ENCODE data around the gene ZNRF4. TPM values are rescaled to one million over a fixed set of nuclear protein-coding genes. Genes with fewer than 3 reads are reported as not detected.

Gene ZNRF4
- total and polyA plus RNA-seq, 2 experiments from 2014 or later = not detected

DNA sequence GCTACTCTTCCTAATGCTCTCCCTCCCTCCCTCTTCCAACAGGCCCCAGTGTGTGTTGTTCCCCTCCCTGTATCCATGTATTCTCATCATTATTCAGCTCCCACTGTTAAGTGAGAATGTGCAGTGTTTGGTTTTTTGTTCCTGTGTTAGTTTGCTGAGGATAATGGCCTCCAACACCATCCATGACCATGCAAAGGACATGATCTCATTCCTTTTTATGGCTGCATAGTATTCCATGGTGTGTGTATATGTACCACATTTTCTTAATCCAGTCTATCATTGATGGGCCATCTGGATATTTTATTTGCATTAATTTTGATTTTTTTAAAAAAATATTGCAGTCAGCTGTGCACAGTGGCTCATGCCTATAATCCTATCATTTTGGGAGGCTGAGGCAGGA lies 15.8 kb upstream of the ZNRF4 start:
- Histone ChIP-seq H3K79me2 (replicated peaks; ENCODE audit: insufficient read depth) (no peaks in the 10 kb centered on the region), H3K4me1 (ENCODE audit: insufficient read depth) (peaks cover 4% of the 10 kb centered on the region; the same call in 1 of the 2 replicates), H3K27ac (ENCODE audit: low read depth) (no peak overlapping the region), H2AFZ (no peak overlapping the region), H3K4me2 (no peak overlapping the region), H3K4me3 (no peak overlapping the region), H3K36me3 (ENCODE audit: insufficient read depth) (no peaks in the 10 kb centered on the region), H3K9me2 (ENCODE audit: insufficient read depth) (no peaks in the 10 kb centered on the region), H3F3A (replicated peaks; ENCODE audit: low read depth) (no peaks in the 10 kb centered on the region), H4K20me1 (replicated peaks; ENCODE audit: insufficient read depth) (no peaks in the 10 kb centered on the region), H3K27me3 (ENCODE audit: insufficient read depth) (peaks cover 23% of the 10 kb centered on the region; the same call in 1 of the 2 replicates)
- Mint-ChIP-seq H3K27ac (no peak overlapping the region), H3K9me3 (no peaks in the 10 kb centered on the region), H3K4me1 (peaks cover 12% of the 10 kb centered on the region), H3K4me3 (no peak overlapping the region), H3K36me3 (ENCODE audit: low read depth) (no peaks in the 10 kb centered on the region; the same call in 2 of the 3 replicates), H3K27me3 (ENCODE audit: insufficient read depth, low read depth, poor library complexity) (peaks cover 18% of the 10 kb centered on the region)
- TF ChIP-seq, protein P1, sequence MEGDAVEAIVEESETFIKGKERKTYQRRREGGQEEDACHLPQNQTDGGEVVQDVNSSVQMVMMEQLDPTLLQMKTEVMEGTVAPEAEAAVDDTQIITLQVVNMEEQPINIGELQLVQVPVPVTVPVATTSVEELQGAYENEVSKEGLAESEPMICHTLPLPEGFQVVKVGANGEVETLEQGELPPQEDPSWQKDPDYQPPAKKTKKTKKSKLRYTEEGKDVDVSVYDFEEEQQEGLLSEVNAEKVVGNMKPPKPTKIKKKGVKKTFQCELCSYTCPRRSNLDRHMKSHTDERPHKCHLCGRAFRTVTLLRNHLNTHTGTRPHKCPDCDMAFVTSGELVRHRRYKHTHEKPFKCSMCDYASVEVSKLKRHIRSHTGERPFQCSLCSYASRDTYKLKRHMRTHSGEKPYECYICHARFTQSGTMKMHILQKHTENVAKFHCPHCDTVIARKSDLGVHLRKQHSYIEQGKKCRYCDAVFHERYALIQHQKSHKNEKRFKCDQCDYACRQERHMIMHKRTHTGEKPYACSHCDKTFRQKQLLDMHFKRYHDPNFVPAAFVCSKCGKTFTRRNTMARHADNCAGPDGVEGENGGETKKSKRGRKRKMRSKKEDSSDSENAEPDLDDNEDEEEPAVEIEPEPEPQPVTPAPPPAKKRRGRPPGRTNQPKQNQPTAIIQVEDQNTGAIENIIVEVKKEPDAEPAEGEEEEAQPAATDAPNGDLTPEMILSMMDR (conservative IDR thresholded peaks at IDR 0.05; ENCODE audit: low read depth in 2 of 2) = no peak
- TF ChIP-seq ZNF331 (CRISPR knock-in tag; IDR thresholded peaks at IDR 0.05; ENCODE audit: low read depth) (no peak), ZNF462 (CRISPR knock-in tag; IDR thresholded peaks at IDR 0.05) (no peak), EZH2phosphoT487 (IDR thresholded peaks at IDR 0.05; ENCODE audit: unreplicated experiment) (no peak), EZH2 (IDR thresholded peaks at IDR 0.05; ENCODE audit: low read depth, unreplicated experiment) (no peak), STAT1 (IDR thresholded peaks at IDR 0.05; ENCODE audit: unreplicated experiment) (no peak), JUNB (IDR thresholded peaks at IDR 0.05; ENCODE audit: unreplicated experiment) (no peak), CREB1 (CRISPR knock-in tag; IDR thresholded peaks at IDR 0.05; ENCODE audit: low read depth) (no peak), NANOG (IDR thresholded peaks at IDR 0.05; ENCODE audit: borderline replicate concordance) (no peak), ZNF114 (CRISPR knock-in tag; IDR thresholded peaks at IDR 0.05) (no peak), POLR2AphosphoS5 (IDR thresholded peaks at IDR 0.05; ENCODE audit: low read depth) (no peak)
- TF ChIP-seq, protein P2, sequence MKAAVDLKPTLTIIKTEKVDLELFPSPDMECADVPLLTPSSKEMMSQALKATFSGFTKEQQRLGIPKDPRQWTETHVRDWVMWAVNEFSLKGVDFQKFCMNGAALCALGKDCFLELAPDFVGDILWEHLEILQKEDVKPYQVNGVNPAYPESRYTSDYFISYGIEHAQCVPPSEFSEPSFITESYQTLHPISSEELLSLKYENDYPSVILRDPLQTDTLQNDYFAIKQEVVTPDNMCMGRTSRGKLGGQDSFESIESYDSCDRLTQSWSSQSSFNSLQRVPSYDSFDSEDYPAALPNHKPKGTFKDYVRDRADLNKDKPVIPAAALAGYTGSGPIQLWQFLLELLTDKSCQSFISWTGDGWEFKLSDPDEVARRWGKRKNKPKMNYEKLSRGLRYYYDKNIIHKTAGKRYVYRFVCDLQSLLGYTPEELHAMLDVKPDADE (IDR thresholded peaks at IDR 0.05) = no peak
- TF ChIP-seq, protein P3, sequence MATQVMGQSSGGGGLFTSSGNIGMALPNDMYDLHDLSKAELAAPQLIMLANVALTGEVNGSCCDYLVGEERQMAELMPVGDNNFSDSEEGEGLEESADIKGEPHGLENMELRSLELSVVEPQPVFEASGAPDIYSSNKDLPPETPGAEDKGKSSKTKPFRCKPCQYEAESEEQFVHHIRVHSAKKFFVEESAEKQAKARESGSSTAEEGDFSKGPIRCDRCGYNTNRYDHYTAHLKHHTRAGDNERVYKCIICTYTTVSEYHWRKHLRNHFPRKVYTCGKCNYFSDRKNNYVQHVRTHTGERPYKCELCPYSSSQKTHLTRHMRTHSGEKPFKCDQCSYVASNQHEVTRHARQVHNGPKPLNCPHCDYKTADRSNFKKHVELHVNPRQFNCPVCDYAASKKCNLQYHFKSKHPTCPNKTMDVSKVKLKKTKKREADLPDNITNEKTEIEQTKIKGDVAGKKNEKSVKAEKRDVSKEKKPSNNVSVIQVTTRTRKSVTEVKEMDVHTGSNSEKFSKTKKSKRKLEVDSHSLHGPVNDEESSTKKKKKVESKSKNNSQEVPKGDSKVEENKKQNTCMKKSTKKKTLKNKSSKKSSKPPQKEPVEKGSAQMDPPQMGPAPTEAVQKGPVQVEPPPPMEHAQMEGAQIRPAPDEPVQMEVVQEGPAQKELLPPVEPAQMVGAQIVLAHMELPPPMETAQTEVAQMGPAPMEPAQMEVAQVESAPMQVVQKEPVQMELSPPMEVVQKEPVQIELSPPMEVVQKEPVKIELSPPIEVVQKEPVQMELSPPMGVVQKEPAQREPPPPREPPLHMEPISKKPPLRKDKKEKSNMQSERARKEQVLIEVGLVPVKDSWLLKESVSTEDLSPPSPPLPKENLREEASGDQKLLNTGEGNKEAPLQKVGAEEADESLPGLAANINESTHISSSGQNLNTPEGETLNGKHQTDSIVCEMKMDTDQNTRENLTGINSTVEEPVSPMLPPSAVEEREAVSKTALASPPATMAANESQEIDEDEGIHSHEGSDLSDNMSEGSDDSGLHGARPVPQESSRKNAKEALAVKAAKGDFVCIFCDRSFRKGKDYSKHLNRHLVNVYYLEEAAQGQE (IDR thresholded peaks at IDR 0.05; ENCODE audit: unreplicated experiment) = no peak
- no peak for ATAC-seq
- DNase-seq (ENCODE audit: low spot score) = no peak
